Measurements from ENCODE around the gene PRR35.

DNA sequence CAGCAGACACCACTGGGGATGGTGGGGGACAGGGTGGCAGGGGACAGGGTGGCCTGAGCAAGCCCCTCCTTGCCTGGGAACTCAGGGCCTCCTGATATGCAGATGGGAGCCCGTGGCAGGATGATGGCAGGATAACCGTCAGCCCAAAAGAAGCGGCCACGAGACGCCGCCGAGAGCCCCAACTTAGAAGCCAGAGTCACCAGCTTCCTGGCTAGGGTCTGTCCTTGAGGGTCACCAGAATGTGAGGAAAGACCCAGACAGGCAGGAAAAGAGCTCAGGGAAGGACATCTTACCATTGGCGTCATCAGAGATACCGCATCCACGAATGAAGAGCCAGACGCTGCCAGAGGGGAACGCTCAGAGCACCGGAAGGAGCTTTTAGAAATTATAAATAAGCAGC, 49.1 kb downstream of the PRR35 start:
- TF ChIP-seq EZH2 (IDR thresholded peaks at IDR 0.05; ENCODE audit: insufficient read depth, poor library complexity, severe bottlenecking) (no peak), EZH2phosphoT487 (IDR thresholded peaks at IDR 0.05; ENCODE audit: insufficient read depth, low read depth) (no peak)
